PC-9 (cell line): Measurements from ENCODE around the gene USP44. TPM values are rescaled to one million over a fixed set of nuclear protein-coding genes. Genes with fewer than 3 reads are reported as not detected.

Experiments used
- BruUV-seq: library from RNA; stranded (reverse); fragments of 400-500 nt; replicated peaks from 2 replicates; lab custom pipeline; 2021; lab: Mats Ljungman, UMichigan
- CTCF ChIA-PET: fragments of 300-600 bp; sonication (Branson Sonifier 250); formaldehyde crosslinking; loops from one replicate; lab custom pipeline; 2022; ENCODE audit warnings: antibody characterized with exemption; lab: Charles Lee
- POLR2A ChIA-PET: fragments of 300-600 bp; sonication (Branson Sonifier 250); formaldehyde crosslinking; loops from one replicate; lab custom pipeline; 2022; ENCODE audit warnings: antibody characterized with exemption; ENCODE audit not compliant: unreplicated experiment; lab: Charles Lee
- DNase-seq, 2 experiments: peaks; one replicate each; pipeline versions ENCODE4 v3.0.0 to v3.0.0-alpha.2; 2015 to 2022; ENCODE audit warnings: mixed read lengths in 1 of 2
- H2AFZ ChIP-seq: fragments of 200-600 bp; sonication (generic); 2 replicates; pipeline ENCODE4 v1.8.1; 2017; ENCODE audit warnings: antibody characterized with exemption
- H3F3A ChIP-seq: fragments of 200-600 bp; sonication (generic); 2 replicates; pipeline ENCODE4 v1.8.1; 2017; ENCODE audit warnings: antibody characterized with exemption, mild to moderate bottlenecking, low read depth; ENCODE audit not compliant: insufficient read depth
- H3K27ac ChIP-seq: fragments of 200-600 bp; sonication (generic); 2 replicates; pipeline ENCODE4 v1.6.1; 2016; ENCODE audit warnings: mixed run types
- H3K27me3 ChIP-seq: fragments of 200-600 bp; sonication (generic); 2 replicates; pipeline ENCODE4 v1.6.1; 2016; ENCODE audit warnings: low read depth, mixed run types; ENCODE audit not compliant: insufficient read depth
- H3K36me3 ChIP-seq: fragments of 200-600 bp; sonication (generic); 2 replicates; pipeline ENCODE4 v1.6.1; 2016; ENCODE audit warnings: low read depth, mixed run types
- H3K4me1 ChIP-seq: fragments of 200-600 bp; sonication (generic); replicated peaks from 2 replicates; pipeline ENCODE4 v1.6.1; 2016; ENCODE audit warnings: mixed run types; ENCODE audit not compliant: insufficient read depth
- H3K4me2 ChIP-seq: fragments of 200-600 bp; sonication (generic); 2 replicates; pipeline ENCODE4 v1.6.1; 2017; ENCODE audit warnings: mixed run types
- H3K4me3 ChIP-seq: fragments of 200-600 bp; sonication (generic); 2 replicates; pipeline ENCODE4 v1.6.1; 2016; ENCODE audit warnings: mixed run types
- H3K79me2 ChIP-seq: fragments of 200-600 bp; sonication (generic); 2 replicates; pipeline ENCODE4 v1.6.1; 2017; ENCODE audit warnings: low read depth, mixed run types
- H3K9me2 ChIP-seq: fragments of 200-600 bp; sonication (generic); 2 replicates; pipeline ENCODE4 v1.8.1; 2017; ENCODE audit warnings: mild to moderate bottlenecking; ENCODE audit not compliant: insufficient read depth
- H3K9me3 ChIP-seq: fragments of 200-600 bp; sonication (generic); 2 replicates; pipeline ENCODE4 v1.8.1; 2016; ENCODE audit warnings: low read depth; ENCODE audit not compliant: insufficient read depth
- H4K20me1 ChIP-seq: fragments of 200-600 bp; sonication (generic); 2 replicates; pipeline ENCODE4 v1.8.1; 2017; ENCODE audit not compliant: insufficient read depth
- EZH2 ChIP-seq: fragments of 200-600 bp; sonication (generic); IDR thresholded peaks from 2 replicates; pipeline ENCODE4 v1.8.0; 2017; ENCODE audit warnings: antibody characterized with exemption, low read depth
- intact Hi-C: fragments of 100-400 bp; cut with micrococcal nuclease; formaldehyde crosslinking; loops from one replicate; pipeline ENCODE4 v1.10.0; 2022; ENCODE audit not compliant: unreplicated experiment
- total RNA-seq: library from RNA; stranded (reverse); gene quantifications from 2 replicates; pipeline ENCODE4 v1.2.3, GENCODE V29; 2021
- TF ChIP-seq, protein P1 (sequence below): fragments of 200-600 bp; sonication (generic); conservative IDR thresholded peaks from 2 replicates; pipeline ENCODE4 v1.6.1; 2017; ENCODE audit warnings: mixed run types, antibody characterized with exemption, mild to moderate bottlenecking, moderate library complexity

USP44 gene
- total RNA-seq, 1 experiment from 2014 or later: 1.3 TPM

DNA sequence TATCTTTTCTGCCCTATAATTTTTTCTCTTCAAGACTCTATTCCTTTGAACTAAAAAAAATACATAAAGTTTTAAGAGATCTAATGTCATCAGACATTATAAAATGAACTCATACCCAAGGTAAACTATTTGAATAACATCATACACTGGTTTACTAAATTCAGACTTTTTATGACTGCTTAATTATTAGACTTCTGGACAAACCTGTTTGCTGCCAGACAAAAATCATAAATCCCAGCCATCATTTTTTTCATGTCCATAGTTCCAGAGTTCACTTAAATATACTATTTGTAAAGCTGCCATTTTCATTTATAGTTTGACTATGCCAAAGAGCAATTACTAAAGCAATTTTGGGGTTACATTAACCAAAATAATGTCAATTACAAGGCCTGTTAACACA is 34.0 kb downstream of the USP44 start:
- Histone ChIP-seq H3K9me2 (no peaks in the 10 kb centered on the region), H3K36me3 (peaks cover 6% of the 10 kb centered on the region), H3K4me1 (no peaks in the 10 kb centered on the region), H3K9me3 (no peaks in the 10 kb centered on the region), H3K4me2 (no peak overlapping the region), H2AFZ (no peak overlapping the region), H4K20me1 (no peaks in the 10 kb centered on the region), H3K27me3 (no peaks in the 10 kb centered on the region), H3K27ac (no peak overlapping the region), H3K79me2 (no peaks in the 10 kb centered on the region), H3K4me3 (no peak overlapping the region), H3F3A (peaks cover 12% of the 10 kb centered on the region; the same call in 1 of the 2 replicates)
- intact Hi-C loops: no loop called here
- DNase-seq: no peak
- POLR2A ChIA-PET: interaction anchor here (0.6 kb wide), 1 partner anchor 442 kb away, joined by 3 read pairs; no protein-coding TSS in a partner anchor
- CTCF ChIA-PET: no interaction called here
- no TSS peak for BruUV-seq
- no peak for TF ChIP-seq EZH2
- TF ChIP-seq, protein P1, sequence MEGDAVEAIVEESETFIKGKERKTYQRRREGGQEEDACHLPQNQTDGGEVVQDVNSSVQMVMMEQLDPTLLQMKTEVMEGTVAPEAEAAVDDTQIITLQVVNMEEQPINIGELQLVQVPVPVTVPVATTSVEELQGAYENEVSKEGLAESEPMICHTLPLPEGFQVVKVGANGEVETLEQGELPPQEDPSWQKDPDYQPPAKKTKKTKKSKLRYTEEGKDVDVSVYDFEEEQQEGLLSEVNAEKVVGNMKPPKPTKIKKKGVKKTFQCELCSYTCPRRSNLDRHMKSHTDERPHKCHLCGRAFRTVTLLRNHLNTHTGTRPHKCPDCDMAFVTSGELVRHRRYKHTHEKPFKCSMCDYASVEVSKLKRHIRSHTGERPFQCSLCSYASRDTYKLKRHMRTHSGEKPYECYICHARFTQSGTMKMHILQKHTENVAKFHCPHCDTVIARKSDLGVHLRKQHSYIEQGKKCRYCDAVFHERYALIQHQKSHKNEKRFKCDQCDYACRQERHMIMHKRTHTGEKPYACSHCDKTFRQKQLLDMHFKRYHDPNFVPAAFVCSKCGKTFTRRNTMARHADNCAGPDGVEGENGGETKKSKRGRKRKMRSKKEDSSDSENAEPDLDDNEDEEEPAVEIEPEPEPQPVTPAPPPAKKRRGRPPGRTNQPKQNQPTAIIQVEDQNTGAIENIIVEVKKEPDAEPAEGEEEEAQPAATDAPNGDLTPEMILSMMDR: no peak

DNA sequence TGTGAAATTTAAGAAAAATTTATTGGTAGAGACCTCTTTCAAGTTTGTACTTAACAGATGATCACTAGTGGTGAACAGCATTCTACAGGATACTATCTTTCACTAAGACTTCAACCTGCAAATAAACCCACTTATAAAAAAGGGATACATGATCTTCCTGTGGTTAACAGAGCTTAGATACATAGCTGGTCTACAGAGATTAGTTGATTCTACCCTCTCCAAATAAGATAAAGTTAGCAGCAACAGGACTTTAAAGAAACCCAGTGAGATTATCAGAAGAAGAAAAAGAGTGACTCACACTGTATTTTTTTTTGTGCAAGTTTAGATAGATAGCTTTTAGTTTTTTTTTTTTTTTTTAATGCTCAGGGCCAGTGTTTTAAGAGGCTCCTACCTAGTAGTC is 34.5 kb downstream of the USP44 start:
- intact Hi-C loops: no loop called here
- Histone ChIP-seq H3K27me3 (no peaks in the 10 kb centered on the region), H3K27ac (no peak overlapping the region; the same call in 1 of the 2 replicates), H3K4me3 (no peak overlapping the region), H3K4me2 (no peak overlapping the region), H3K9me2 (no peaks in the 10 kb centered on the region), H3K79me2 (no peaks in the 10 kb centered on the region), H3K36me3 (peaks cover 10% of the 10 kb centered on the region), H3K9me3 (no peaks in the 10 kb centered on the region), H3K4me1 (no peaks in the 10 kb centered on the region), H2AFZ (no peak overlapping the region), H4K20me1 (no peaks in the 10 kb centered on the region), H3F3A (peaks cover 12% of the 10 kb centered on the region; the same call in 1 of the 2 replicates)
- no peak for DNase-seq
- TF ChIP-seq, protein P1: no peak
- no peak for TF ChIP-seq EZH2
- ChIA-PET POLR2A (interaction anchor here (0.5 to 0.6 kb wide), 2 partner anchors 11 to 442 kb away, joined by 3 to 8 read pairs; no protein-coding TSS in a partner anchor), CTCF (no interaction called here)
- no TSS peak for BruUV-seq

DNA sequence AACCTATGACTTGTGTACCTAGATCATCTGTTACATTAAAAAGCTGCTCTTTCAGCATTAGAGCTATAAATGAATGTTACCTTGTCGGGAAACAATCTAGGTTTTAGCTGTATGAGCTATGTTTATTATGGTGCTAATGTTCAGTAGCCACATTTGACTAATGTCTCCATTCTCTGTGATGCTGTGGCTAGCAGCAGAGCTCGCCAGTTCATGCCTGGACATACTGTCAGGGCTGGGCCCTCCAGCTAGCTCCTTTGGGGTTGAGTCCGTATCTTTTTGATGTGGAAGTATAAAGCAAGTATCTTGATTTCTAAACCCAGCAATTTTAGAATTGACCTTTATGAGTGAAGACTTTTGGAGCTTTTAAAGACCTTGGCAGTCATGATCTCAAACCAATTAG is 36.1 kb downstream of the USP44 start:
- intact Hi-C loops: no loop called here
- no peak for DNase-seq
- no peaks in the 10 kb centered on the region for H4K20me1 ChIP-seq
- H2AFZ ChIP-seq: no peak overlapping the region
- ChIA-PET POLR2A (interaction anchor here (0.6 kb wide), 1 partner anchor 206 kb away, joined by 9 read pairs; no protein-coding TSS in a partner anchor), CTCF (no interaction called here)
- peaks cover 17% of the 10 kb centered on the region for H3K36me3 ChIP-seq
- no peaks in the 10 kb centered on the region for H3K27me3 ChIP-seq
- H3K79me2 ChIP-seq: peaks cover 5% of the 10 kb centered on the region; the same call in 1 of the 2 replicates
- H3K27ac ChIP-seq: no peak overlapping the region
- no peak for TF ChIP-seq EZH2
- TF ChIP-seq, protein P1: no peak
- H3F3A ChIP-seq: peaks cover 12% of the 10 kb centered on the region; the same call in 1 of the 2 replicates
- no peaks in the 10 kb centered on the region for H3K9me2 ChIP-seq
- H3K4me3 ChIP-seq: no peak overlapping the region
- no peak overlapping the region for H3K4me2 ChIP-seq
- H3K9me3 ChIP-seq: no peaks in the 10 kb centered on the region
- BruUV-seq: no TSS peak
- H3K4me1 ChIP-seq: no peaks in the 10 kb centered on the region
